ENCODE data around the gene PHLDB1. TPM values are rescaled to one million over a fixed set of nuclear protein-coding genes. Genes with fewer than 3 reads are reported as not detected.
A peak's percentile ranks its signal among the peaks of the same experiment; 100 is the strongest.
"Not testable (repeated sequence)": the region's sequence is repeated elsewhere in the genome, so short reads cannot be mapped to it uniquely, and the experiment has no call there.

The PHLDB1 gene
- total RNA-seq, 2 donors from 2014 or later: 102 to 105 TPM

DNA sequence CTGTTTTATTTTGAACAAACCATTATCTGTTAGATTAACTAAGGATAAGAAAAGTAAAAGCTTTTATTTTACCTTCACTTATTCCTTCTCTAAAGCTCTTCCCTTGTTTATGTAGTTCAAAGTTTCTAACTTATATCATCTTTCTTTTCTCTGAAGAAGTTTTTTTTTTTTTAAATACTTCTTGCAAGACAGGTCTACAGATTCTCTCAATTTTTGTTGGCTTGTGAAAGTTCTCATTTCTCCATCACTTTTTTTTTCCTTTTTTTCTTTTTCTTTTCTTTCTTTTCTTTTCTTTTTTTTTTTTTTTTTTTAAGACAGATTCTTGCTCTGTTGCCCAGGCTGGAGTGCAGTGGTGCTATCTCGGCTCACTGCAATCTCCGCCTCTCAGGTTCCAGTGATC is 76.8 kb downstream of the PHLDB1 start:
- TF ChIP-seq CTCF (IDR thresholded peaks at IDR 0.05): no peak
- no peaks in the 10 kb centered on the region for H3K36me3 ChIP-seq

DNA sequence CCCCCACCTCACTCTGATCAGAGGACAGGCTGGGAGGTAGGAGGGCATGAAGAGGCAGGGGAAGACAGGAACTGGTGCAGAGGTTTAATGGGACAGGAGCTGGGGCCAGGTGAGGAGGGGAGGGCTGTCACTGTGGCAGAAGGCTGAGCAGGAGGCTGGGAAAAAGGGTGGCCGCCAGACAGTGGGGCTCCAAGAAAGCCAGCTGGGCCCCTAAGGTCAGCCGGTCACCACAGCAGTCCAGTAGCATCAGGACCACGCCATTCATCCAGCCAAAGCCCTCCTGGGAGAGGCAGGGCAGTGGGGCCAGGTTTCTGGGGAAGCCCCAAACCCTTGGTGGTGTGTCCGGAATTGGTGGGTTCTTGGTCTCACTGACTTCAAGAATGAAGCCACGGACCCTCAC is 80.5 kb downstream of the PHLDB1 start:
- no peak overlapping the region for H3K4me3 ChIP-seq
- no peak for DNase-seq (ENCODE audit: low spot score)
- no peaks in the 10 kb centered on the region for H3K9me3 ChIP-seq
- no peak for TF ChIP-seq CTCF (IDR thresholded peaks at IDR 0.05)
- no peaks in the 10 kb centered on the region for H3K27me3 ChIP-seq
- H3K27ac ChIP-seq: no peak overlapping the region
- H3K36me3 ChIP-seq: no peaks in the 10 kb centered on the region
- H3K4me1 ChIP-seq: peaks cover 0 to 8% of the 10 kb centered on the region in 2 donors

More for the DNA sequence above, 76.8 kb downstream of the PHLDB1 start:
- H3K4me3 ChIP-seq: no peak overlapping the region
- peaks cover 0 to under 1% of the 10 kb centered on the region in 2 donors for H3K4me1 ChIP-seq
- H3K9me3 ChIP-seq: no peaks in the 10 kb centered on the region
- H3K27ac ChIP-seq: no peak overlapping the region
- no peaks in the 10 kb centered on the region for H3K27me3 ChIP-seq
- DNase-seq (ENCODE audit: low spot score): no peak

GRCh38 chr11:118688339-118688738 is 80.9 kb downstream of the PHLDB1 start:
- H3K4me3 ChIP-seq; H3K9me3 ChIP-seq; DNase-seq (ENCODE audit: low spot score); H3K4me1 ChIP-seq; H3K27ac ChIP-seq; H3K36me3 ChIP-seq; H3K27me3 ChIP-seq: not testable (repeated sequence)

DNA sequence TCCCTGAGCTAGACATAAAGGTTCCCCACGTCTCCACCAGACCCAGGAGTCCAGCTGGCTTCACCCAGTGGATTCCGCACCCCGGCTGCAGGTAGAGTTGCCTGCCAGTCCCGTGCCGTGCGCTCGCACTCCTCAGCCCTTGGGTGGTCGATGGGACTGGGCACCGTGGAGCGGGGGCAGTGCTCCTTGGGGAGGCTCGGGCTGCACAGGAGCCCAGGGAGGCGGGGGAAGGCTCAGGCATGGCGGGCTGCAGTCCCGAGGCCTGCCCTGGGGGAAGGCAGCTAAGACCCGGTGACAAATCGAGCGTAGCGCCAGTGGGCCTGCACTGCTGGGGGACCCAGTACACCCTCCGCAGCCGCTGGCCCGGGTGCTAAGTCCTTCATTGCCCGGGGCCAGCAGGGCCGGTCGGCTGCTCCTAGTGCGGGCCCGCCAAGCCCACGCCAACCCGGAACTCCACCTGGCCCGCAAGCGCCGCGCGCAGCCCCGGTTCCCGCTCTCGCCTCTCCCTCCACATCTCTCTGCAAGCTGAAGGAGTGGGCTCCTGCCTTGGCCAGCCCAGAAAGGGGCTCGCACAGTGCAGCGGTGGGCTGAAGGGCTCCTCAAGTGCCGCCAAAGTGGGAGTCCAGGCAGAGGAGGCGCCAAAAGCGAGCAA is 81.6 kb downstream of the PHLDB1 start:
- no peak for DNase-seq (ENCODE audit: low spot score)
- Histone ChIP-seq H3K36me3 (no peaks in the 10 kb centered on the region), H3K4me3 (peak overlapping the region in 1 of 2 donors; percentile 49), H3K9me3 (no peaks in the 10 kb centered on the region), H3K27ac (no peak overlapping the region), H3K4me1 (peaks cover 0 to 8% of the 10 kb centered on the region in 2 donors), H3K27me3 (no peaks in the 10 kb centered on the region)
- TF ChIP-seq CTCF (IDR thresholded peaks at IDR 0.05): no peak

DNA sequence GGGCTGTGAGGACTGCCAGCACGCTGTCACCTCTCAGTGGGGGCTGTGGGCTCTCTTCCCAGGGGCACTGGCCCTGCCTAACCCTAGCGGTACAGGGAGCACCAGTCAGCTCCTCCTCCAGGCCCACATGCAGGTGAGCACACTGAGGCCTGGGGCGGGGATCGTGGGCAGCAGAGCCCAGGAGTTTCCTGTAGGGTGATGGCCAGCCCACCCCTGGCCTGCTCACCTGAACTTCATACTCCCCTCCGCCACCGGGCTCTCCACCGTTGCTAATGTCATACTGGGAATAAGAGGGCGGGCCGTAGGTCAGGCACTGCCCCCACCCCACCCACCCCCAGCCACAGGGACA is 82.1 kb downstream of the PHLDB1 start:
- no peak for DNase-seq (ENCODE audit: low spot score)
- no peaks in the 10 kb centered on the region for H3K9me3 ChIP-seq
- peak overlapping the region; percentile 71 to 84 for H3K27ac ChIP-seq
- H3K4me1 ChIP-seq: peaks cover 0 to 8% of the 10 kb centered on the region in 2 donors
- H3K27me3 ChIP-seq: no peaks in the 10 kb centered on the region
- H3K4me3 ChIP-seq: peak overlapping the region in 1 of 2 donors; percentile 49
- TF ChIP-seq CTCF (IDR thresholded peaks at IDR 0.05): no peak
- no peaks in the 10 kb centered on the region for H3K36me3 ChIP-seq

DNA sequence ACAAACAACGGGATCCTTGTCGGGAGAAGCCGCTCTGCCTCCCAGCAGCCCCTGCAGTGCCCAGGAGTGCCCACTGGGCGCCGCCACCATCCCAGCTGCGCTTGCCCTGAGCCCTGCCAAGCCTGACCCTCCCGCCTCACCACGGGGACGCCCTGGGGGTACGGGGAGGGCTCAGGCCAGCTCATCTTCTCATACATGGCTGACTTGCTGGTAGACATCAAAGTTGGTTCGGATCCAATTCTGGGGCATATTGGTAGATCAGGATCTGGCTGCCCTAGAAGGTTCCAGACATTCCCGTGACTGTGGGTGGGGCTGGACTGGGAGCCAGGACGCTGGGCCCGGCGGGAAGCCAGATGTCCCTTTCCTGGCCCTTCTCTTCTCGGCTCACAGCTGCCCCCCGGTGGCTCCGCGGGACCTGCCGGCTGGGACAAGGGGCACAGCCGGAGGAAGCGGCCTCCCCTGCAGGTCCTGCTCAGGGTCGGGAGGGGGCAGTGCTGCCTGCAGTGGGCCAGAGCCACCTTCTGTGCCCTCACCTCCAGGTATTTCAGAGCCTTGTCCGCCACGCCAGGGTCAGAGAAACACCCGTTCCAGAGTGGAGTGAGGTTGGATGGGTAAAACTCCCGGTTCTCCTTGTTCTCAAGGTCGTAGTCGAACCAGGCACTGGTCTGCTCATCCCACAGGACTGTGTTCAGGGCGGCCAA is 82.6 kb downstream of the PHLDB1 start:
- Histone ChIP-seq H3K36me3 (no peaks in the 10 kb centered on the region), H3K27me3 (no peaks in the 10 kb centered on the region), H3K4me1 (peaks cover 0 to 8% of the 10 kb centered on the region in 2 donors), H3K27ac (peak overlapping the region; percentile 71 to 84), H3K9me3 (no peaks in the 10 kb centered on the region), H3K4me3 (peak overlapping the region; percentile 20 to 49)
- peak; percentile 83 to 91 for TF ChIP-seq CTCF (IDR thresholded peaks at IDR 0.05)
- DNase-seq (ENCODE audit: low spot score): peak; percentile 81

All from right atrium auricular region (tissue), 2 donors.